Sigmoid colon (tissue), 4 donors: Measurements from ENCODE around the gene DDB1.

ENCODE experiments used
- EP300 ChIP-seq, 4 donors: sonication (generic); formaldehyde crosslinking; IDR thresholded peaks; one replicate each; pipeline ENCODE4 v1.6.1; 2017; ENCODE audit warnings: antibody characterized with exemption in 4 of 4
- POLR2A ChIP-seq, 2 donors: fragments of 450-650 bp; IDR thresholded peaks; one replicate each; pipeline ENCODE4 v1.6.1; 2016; ENCODE audit warnings: antibody characterized with exemption in 2 of 2, mild to moderate bottlenecking in 2 of 2, moderate library complexity in 2 of 2
- POLR2AphosphoS5 ChIP-seq, 4 donors: sonication (generic); formaldehyde crosslinking; IDR thresholded peaks; one replicate each; pipeline ENCODE4 v1.6.1; 2017; ENCODE audit warnings: antibody characterized with exemption in 4 of 4
- TF ChIP-seq, protein P1 (sequence below), 4 experiments: fragments of 450-650 bp in 3 of 4; fragments of 200-600 bp in 1 of 4; IDR thresholded peaks; one replicate each; pipeline ENCODE4 v1.5.1; 2016 to 2019; ENCODE audit warnings: antibody characterized with exemption in 4 of 4, mild to moderate bottlenecking in 3 of 4, moderate library complexity in 2 of 4

DNA sequence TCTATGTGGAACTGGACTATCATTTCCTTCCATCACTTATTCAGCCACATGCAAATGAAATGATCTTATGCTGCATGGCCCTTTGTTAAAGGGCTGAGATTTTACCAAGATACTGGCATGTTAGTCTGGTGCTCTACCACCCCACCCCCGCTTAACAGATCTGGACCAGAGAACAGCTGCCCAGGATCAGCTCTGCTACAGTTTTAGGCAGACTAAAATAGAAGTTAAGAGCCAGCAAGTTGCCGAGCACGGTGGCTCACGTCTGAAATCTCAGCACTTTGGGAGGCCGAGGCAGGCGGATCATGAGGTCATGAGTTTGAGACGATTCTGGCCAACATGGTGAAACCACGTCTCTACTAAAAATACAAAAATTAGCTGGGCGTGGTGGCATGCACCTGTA lies 4.6 kb downstream of the DDB1 start:
- no peak for TF ChIP-seq POLR2A (IDR thresholded peaks at IDR 0.05)
- TF ChIP-seq, protein P1, sequence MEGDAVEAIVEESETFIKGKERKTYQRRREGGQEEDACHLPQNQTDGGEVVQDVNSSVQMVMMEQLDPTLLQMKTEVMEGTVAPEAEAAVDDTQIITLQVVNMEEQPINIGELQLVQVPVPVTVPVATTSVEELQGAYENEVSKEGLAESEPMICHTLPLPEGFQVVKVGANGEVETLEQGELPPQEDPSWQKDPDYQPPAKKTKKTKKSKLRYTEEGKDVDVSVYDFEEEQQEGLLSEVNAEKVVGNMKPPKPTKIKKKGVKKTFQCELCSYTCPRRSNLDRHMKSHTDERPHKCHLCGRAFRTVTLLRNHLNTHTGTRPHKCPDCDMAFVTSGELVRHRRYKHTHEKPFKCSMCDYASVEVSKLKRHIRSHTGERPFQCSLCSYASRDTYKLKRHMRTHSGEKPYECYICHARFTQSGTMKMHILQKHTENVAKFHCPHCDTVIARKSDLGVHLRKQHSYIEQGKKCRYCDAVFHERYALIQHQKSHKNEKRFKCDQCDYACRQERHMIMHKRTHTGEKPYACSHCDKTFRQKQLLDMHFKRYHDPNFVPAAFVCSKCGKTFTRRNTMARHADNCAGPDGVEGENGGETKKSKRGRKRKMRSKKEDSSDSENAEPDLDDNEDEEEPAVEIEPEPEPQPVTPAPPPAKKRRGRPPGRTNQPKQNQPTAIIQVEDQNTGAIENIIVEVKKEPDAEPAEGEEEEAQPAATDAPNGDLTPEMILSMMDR (IDR thresholded peaks at IDR 0.05): no peak
- no peak for TF ChIP-seq POLR2AphosphoS5 (IDR thresholded peaks at IDR 0.05)
- no peak for TF ChIP-seq EP300 (IDR thresholded peaks at IDR 0.05)
